Breast epithelium (tissue), 4 donors: ENCODE data around the gene TRPM3. TPM values are rescaled to one million over a fixed set of nuclear protein-coding genes. Genes with fewer than 3 reads are reported as not detected.

Experiments
- DNase-seq, 2 donors: peaks; one replicate each; pipeline ENCODE4 v3.0.0-alpha.2; 2019; ENCODE audit warnings: low spot score in 2 of 2
- H3K27ac ChIP-seq, 2 donors: fragments of 200-600 bp; sonication (generic) in 1 of 2; one replicate each; pipeline ENCODE4 v1.5.1; 2016 to 2019; ENCODE audit warnings: mild to moderate bottlenecking in 1 of 2
- H3K27me3 ChIP-seq, 2 donors: fragments of 200-600 bp; sonication (generic) in 1 of 2; one replicate each; pipeline versions ENCODE4 v1.5.1 to v1.6.0; 2017 to 2019; ENCODE audit warnings: control low read depth in 1 of 2, mild to moderate bottlenecking in 1 of 2
- H3K36me3 ChIP-seq: fragments of 200-600 bp; one replicate; pipeline ENCODE4 v1.5.1; 2019
- H3K4me1 ChIP-seq, 2 donors: fragments of 200-600 bp; sonication (generic); one replicate each; pipeline ENCODE4 v1.5.1; 2016 to 2019; ENCODE audit warnings: control low read depth in 1 of 2
- H3K4me3 ChIP-seq, 3 donors: fragments of 200-600 bp; sonication (generic); 1 replicate in 2 of 3; 2 replicates in 1 of 3; pipeline ENCODE4 v1.5.1; 2016 to 2019; ENCODE audit warnings: mild to moderate bottlenecking in 3 of 3, moderate library complexity in 2 of 3
- H3K9me3 ChIP-seq, 2 donors: fragments of 200-600 bp; sonication (generic) in 1 of 2; one replicate each; pipeline ENCODE4 v1.5.1; 2016 to 2019; ENCODE audit warnings: control low read depth in 1 of 2
- CTCF ChIP-seq, 3 donors: fragments of 450-650 bp; IDR thresholded peaks; one replicate each; pipeline ENCODE4 v1.5.1; 2016 to 2017; ENCODE audit warnings: antibody characterized with exemption in 3 of 3, mild to moderate bottlenecking in 3 of 3, moderate library complexity in 3 of 3
- POLR2A ChIP-seq: fragments of 450-650 bp; IDR thresholded peaks from one replicate; pipeline ENCODE4 v1.6.1; 2016; ENCODE audit warnings: antibody characterized with exemption, mild to moderate bottlenecking, moderate library complexity
- POLR2AphosphoS5 ChIP-seq, 3 donors: sonication (generic); formaldehyde crosslinking; IDR thresholded peaks; one replicate each; pipeline ENCODE4 v1.6.1; 2017; ENCODE audit warnings: antibody characterized with exemption in 3 of 3
- intact Hi-C: fragments of 100-400 bp; cut with DNase I; formaldehyde crosslinking; loops from one replicate; pipeline ENCODE4 v1.15.1; 2023; ENCODE audit warnings: low total_unique reads
- total RNA-seq, 3 donors: library from RNA; depleted of rRNA; stranded (reverse); fragments of >200 nt; gene quantifications; one replicate each; pipeline ENCODE4 v1.1.0, GENCODE V29; 2016

The TRPM3 gene
- total RNA-seq, 3 donors from 2014 or later: 0.33 to 0.88 (median 0.64) TPM

GRCh38 chr9:70802758-70803436 is 318.5 kb downstream of the TRPM3 start:
- Histone ChIP-seq H3K4me3 (no peak overlapping the region), H3K27ac (no peak overlapping the region), H3K4me1 (no peaks in the 10 kb centered on the region), H3K36me3 (no peaks in the 10 kb centered on the region), H3K27me3 (no peaks in the 10 kb centered on the region), H3K9me3 (no peaks in the 10 kb centered on the region)
- no peak for DNase-seq
- intact Hi-C loops: no loop called here
- no peak for TF ChIP-seq POLR2AphosphoS5 (IDR thresholded peaks at IDR 0.05)
- no peak for TF ChIP-seq POLR2A
- TF ChIP-seq CTCF (IDR thresholded peaks at IDR 0.05): no peak

GRCh38 chr9:70802206-70802605 is 319.2 kb downstream of the TRPM3 start:
- no peak for DNase-seq
- Histone ChIP-seq H3K36me3 (no peaks in the 10 kb centered on the region), H3K9me3 (no peaks in the 10 kb centered on the region), H3K4me3 (no peak overlapping the region), H3K4me1 (no peaks in the 10 kb centered on the region), H3K27me3 (no peaks in the 10 kb centered on the region), H3K27ac (no peak overlapping the region)
- TF ChIP-seq POLR2A (no peak), CTCF (IDR thresholded peaks at IDR 0.05) (no peak), POLR2AphosphoS5 (IDR thresholded peaks at IDR 0.05) (no peak)
- intact Hi-C loops: no loop called here

- intact Hi-C loops: no loop called here
- H3K27ac ChIP-seq: no peak overlapping the region
- no peaks in the 10 kb centered on the region for H3K4me1 ChIP-seq
- DNase-seq: no peak
- no peaks in the 10 kb centered on the region for H3K36me3 ChIP-seq
- TF ChIP-seq POLR2AphosphoS5 (IDR thresholded peaks at IDR 0.05): no peak
- TF ChIP-seq CTCF (IDR thresholded peaks at IDR 0.05): no peak
- H3K9me3 ChIP-seq: no peaks in the 10 kb centered on the region
- H3K27me3 ChIP-seq: no peaks in the 10 kb centered on the region
- no peak overlapping the region for H3K4me3 ChIP-seq
Measured at GRCh38 chr9:70801181-70801829, 320.1 kb downstream of the TRPM3 start.

- Histone ChIP-seq H3K4me3 (no peak overlapping the region), H3K27me3 (no peaks in the 10 kb centered on the region), H3K9me3 (no peaks in the 10 kb centered on the region), H3K36me3 (no peaks in the 10 kb centered on the region), H3K27ac (no peak overlapping the region), H3K4me1 (no peaks in the 10 kb centered on the region)
- TF ChIP-seq POLR2A: no peak
- TF ChIP-seq CTCF (IDR thresholded peaks at IDR 0.05): no peak
- TF ChIP-seq POLR2AphosphoS5 (IDR thresholded peaks at IDR 0.05): no peak
- intact Hi-C loops: no loop called here
- DNase-seq: no peak
Measured at GRCh38 chr9:70798018-70798417, 323.4 kb downstream of the TRPM3 start.

GRCh38 chr9:70795841-70796240 is 325.6 kb downstream of the TRPM3 start:
- Histone ChIP-seq H3K4me3 (no peak overlapping the region), H3K4me1 (no peaks in the 10 kb centered on the region), H3K36me3 (no peaks in the 10 kb centered on the region), H3K27ac (no peak overlapping the region), H3K9me3 (no peaks in the 10 kb centered on the region), H3K27me3 (no peaks in the 10 kb centered on the region)
- DNase-seq: no peak
- intact Hi-C loops: no loop called here
- TF ChIP-seq POLR2AphosphoS5 (IDR thresholded peaks at IDR 0.05) (no peak), POLR2A (no peak), CTCF (IDR thresholded peaks at IDR 0.05) (no peak)
